ENCODE measurements around the gene HNRNPCL1. TPM values are rescaled to one million over a fixed set of nuclear protein-coding genes. Genes with fewer than 3 reads are reported as not detected.
"Not testable (repeated sequence)": the region's sequence is repeated elsewhere in the genome, so short reads cannot be mapped to it uniquely, and the experiment has no call there.

HNRNPCL1 gene
- total RNA-seq: not detected

DNA sequence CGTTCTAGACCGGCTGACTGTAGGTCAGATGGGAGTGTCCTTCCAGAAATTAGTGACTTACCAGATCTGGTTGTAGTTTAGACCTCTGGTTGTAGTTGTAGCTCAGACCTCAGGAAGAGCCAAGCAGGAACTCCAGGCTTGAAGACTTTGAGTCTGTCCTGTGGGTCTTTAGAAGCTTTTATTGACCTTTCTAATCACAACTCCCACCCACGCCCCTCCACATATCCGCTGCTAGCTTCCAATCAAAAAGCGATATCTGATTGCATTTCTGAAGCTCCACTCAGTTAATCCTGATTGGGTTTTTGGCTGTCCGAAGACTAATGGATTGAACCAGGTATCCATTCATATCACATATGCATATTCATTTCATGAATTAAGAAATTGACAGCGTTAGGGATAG lies at the start of gene HNRNPCL1:
TSS of gene HNRNPCL1 (minus strand) at position 101 of the 400 bp plus-strand sequence. CDS start 431 bp downstream, outside the sequence.
- DNase-seq (ENCODE audit: low spot score): not testable (repeated sequence)

DNA sequence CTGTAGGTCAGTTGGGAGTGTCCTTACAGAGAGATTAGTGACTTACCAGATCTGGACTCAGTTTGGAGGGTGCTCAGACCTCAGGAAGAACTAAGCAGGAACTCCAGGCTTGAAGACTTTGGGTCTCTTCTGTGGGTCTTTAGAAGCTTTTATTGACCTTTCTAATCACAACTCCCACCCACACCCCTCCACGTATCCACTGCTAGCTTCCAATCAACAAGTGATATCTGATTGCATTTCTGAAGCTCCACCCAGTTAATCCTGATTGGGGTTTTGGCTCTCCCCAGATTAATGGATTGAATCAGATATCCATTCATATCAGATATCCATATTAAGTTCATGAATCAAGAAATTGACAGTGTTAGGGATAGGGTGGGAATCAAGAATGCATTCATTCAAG lies 49.6 kb upstream of the HNRNPCL1 start, which contains the start of gene PRAMEF10:
TSS of gene PRAMEF10 (minus strand) at position 101 of the 400 bp plus-strand sequence. CDS start 2,423 bp downstream, outside the sequence.
- DNase-seq (ENCODE audit: low spot score): not testable (repeated sequence)

DNA sequence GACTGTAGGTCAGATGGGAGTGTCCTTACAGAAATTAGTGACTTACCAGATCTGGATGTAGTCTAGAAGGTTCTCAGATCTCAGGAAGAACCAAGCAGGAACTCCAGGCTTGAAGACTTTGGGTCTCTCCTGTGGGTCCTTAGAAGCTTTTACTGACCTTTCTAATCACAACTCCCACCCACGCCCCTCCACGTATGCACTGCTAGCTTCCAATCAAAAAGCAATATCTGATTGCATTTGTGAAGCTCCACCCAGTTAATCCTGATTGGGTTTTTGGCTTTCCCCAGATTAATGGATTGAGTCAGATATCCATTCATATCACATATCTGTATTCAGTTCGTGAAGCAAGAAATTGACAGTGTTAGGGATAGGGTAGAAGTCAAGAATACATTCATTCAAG lies 37.6 kb upstream of the HNRNPCL1 start, which contains the start of gene PRAMEF4:
TSS of gene PRAMEF4 (minus strand) at position 101 of the 400 bp plus-strand sequence. CDS start 2,807 bp downstream, outside the sequence.
- DNase-seq (ENCODE audit: low spot score): not testable (repeated sequence)

DNA sequence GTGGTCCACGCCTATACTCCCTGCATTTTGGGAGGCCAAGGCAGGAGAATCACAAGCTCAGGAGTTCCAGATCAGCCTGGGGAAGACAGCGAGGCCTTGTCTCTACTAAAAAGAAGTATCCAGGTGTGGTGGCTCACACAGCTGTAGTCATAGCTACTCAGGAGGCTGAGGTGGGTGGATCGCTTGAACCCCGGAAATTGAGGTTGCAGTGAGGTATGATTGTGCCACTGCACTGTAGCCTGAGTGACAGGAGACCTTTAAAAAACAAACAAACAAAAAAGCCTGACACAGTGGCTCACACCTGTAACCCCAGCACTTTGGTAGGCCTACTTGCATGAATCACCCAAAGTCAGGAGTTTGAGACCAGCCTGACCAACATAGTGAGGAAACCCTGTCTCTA lies 29.9 kb upstream of the HNRNPCL1 start:
- DNase-seq (ENCODE audit: low spot score): not testable (repeated sequence)

DNA sequence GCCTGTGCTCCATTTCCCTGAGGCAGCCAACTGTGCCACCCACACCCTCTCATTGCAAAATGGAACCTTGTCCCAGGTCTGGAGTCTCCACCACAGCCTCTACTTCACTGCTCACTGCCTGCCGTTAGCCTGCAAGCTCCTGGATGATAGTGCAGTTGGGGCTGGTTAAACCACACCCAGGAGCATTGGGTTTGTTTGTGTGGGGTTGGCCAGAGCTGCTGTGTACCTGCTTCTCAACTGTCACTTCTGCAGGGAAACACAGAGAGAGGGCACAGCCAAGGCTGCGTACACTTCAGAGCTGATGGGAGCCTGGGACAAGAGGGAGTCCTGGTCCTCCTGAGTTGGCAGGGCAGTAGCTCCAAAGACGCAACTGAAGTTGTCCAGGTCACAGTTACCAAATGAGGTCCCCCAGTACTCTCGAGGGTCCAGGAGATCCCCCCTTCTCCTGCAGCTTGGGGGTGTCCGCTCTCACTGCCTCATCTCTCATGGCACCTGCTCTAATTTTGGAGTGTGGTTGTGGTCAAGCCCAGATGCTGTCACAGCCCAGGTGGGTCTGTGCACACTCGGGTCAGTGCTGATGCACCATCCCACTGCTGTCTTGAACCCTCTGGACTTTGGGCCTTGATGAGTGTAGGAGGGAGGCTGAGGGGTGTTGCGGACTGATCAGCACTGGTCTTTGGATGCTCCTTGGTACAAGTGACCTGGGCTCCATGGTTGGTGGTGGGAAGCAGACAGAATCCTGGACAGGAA lies 14.8 kb upstream of the HNRNPCL1 start:
- not testable (repeated sequence) for DNase-seq (ENCODE audit: low spot score)

DNA sequence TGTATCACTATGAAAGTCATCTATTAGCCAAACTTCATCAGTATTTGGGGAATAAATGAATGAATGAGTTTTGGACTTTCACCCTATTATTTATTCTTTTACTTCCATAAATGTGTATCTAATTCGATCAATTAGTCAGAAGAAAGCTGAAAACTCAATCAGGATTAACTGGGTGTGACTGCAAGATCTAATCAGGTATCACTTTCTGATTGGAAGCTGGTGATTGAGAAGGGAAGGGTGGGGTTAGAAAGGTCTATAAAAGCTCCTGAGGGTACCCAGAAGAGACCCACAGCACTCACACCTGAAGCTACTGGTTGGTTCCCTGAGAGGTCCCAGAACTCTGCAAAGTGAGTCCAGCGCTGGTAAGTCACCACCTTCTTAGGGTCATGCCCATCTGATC lies 8.3 kb upstream of the HNRNPCL1 start, which contains the start of gene PRAMEF2:
TSS of gene PRAMEF2 (plus strand) at position 301 of the 400 bp plus-strand sequence. CDS start 1,924 bp downstream, outside the sequence.
- not testable (repeated sequence) for DNase-seq (ENCODE audit: low spot score)

DNA sequence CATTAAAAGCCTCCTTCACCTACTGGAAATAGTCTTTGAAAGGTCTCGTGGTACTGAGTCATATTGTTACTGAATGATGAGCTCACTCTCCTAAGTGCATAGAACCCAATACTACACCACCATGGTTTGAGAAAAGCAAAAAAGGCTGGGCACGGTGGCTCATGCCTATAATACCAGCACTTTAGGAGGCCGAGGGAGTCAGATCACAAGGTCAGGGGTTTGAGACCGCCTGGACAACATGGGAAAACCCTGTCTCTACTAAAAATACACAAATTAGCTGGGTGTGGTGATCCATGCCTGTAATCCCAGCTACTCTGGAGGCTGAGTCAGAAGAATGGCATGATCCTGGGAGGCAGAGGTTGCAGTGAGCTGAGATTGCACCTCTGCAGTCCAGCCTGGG lies 3.3 kb upstream of the HNRNPCL1 start:
- DNase-seq (ENCODE audit: low spot score): no peak

DNA sequence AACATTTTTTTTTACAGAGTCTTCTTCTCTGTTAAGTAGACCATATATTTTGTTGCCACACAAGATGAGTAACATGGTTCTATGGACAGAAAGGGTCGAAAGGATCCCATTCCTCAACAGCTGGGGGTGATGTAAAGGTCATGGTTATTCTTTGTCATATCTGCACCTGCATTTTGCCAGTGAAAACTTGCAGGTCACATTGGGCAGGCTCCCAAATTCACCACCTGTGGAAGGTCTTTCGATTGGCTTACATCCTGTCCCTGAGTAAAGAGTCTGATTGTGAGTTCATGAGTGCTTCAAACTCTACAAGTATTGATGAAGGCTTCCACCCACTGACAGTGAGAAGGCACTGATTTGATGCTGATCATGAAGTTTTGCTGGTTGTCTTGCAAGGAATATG lies 15.3 kb downstream of the HNRNPCL1 start:
- DNase-seq (ENCODE audit: low spot score): not testable (repeated sequence)

DNA sequence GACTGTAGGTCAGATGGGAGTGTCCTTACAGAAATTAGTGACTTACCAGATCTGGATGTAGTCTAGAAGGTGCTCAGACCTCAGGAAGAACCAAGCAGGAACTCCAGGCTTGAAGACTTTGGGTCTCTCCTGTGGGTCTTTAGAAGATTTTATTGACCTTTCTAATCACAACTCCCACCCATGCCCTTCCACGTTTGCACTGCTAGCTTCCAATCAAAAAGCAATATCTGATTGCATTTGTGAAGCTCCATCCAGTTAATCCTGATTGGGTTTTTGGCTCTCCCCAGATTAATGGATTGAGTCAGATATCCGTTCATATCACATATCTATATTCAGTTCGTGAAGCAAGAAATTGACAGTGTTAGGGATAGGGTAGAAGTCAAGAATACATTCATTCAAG lies 17.2 kb downstream of the HNRNPCL1 start, which contains the start of gene PRAMEF11:
TSS of gene PRAMEF11 (minus strand) at position 101 of the 400 bp plus-strand sequence. CDS start 2,621 bp downstream, outside the sequence.
- DNase-seq (ENCODE audit: low spot score): not testable (repeated sequence)

DNA sequence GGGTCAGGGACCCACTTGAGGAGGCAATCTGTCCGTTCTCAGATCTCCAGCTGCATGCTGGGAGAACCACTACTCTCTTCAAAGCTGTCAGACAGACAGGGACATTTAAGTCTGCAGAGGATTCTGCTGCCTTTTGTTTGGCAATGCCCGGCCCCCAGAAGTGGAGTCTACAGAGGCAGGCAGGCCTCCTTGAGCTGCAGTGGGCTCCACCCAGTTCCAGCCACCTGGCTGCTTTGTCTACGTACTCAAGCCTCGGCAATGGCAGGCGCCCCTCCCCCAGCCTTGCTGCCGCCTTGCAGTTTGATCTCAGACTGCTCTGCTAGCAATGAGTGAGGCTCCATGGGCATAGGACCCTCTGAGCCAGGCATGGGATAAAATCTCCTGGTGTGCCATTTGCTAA lies 29.5 kb downstream of the HNRNPCL1 start:
- not testable (repeated sequence) for DNase-seq (ENCODE audit: low spot score)

DNA sequence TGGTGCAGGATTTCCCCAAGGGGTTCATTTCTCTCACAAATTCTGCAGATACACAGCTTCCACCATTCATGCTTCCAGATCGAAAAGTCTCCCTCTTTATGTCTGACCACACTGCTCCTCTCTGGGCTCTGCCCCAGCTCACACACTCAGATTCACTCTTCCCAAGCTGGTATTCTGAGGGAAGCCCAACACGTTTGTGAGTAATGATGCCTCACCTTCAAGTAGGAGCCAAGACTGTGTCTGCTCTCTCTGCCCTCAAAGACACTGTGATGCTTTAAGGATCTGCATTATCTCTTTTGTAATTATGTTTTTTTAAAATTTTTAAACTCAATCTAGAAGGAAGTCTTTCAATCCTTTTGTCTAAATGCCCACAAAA lies 37.1 kb downstream of the HNRNPCL1 start:
- DNase-seq (ENCODE audit: low spot score): no peak

DNA sequence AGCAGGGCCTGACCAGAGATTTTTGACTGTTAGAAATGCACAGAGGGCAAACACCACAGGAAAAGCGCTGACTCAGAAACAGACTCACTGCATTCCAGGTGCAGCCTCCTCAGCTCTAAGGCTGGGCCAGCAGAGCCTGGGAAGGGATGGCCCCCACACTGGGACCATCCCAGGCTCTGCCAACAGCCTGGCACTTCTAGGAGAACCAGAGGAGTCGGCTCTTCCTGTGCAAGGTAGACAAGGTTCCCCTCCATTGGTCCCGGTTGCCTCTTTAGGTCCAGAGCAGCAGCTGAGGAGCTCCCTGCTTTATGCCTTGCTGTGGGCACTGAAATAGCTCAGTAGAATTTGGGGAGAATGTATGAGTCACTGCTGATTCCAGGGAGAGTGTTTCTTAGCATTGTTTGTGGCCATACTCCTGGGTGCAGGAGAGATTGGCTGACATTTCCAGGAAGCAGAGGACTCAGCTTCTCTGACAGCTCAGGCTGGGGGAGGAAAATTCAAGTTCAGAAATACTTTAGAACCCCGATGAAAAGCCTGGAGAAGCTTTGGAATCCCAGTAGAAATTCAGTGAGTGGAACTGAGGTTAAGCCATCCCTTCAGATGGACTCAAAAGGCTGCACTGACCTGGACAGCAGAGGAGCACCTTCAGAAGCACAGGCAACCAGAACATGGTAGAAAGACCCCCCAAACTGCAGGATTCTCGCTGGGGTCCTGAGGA lies 37.7 kb downstream of the HNRNPCL1 start:
- no peak for DNase-seq (ENCODE audit: low spot score)

DNA sequence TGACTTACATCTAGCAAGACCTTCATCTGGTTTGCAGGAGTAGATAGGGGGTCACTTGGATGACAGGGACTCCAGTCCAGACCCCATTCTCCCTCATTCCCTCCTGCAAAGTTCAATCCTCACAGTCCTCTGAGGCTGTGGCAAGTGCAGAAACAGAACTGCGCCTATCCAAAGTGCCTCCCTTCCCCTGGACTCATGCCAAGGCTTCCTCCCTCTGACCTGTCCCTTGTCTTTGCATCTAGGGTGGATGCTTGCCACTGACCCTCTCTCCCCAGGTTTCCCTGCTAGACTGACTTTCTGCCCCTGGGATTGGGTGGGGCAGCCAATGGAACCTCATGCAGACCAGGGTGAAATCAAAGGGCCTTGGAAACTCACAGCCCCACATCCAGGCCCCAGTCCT lies 38.6 kb downstream of the HNRNPCL1 start:
- no peak for DNase-seq (ENCODE audit: low spot score)

DNA sequence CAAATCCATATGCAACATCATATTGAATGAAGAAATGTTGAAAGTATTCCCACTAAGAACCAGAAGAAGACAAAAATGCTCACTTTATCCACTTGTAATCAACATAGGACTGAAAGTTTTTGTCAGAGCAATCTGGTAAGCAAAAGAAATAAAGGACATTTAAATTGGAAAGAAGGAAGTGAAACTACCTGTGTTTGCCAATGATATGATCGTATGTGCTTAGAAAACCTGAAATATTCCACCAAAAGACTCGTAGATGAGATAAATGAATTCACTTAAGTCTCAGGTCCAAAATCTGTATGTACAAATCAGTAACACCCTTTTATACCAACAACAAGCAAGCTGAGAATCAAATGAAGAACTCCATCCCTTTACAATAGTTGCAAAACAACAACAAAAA lies 48.8 kb downstream of the HNRNPCL1 start:
- no peak for DNase-seq (ENCODE audit: low spot score)

DNA sequence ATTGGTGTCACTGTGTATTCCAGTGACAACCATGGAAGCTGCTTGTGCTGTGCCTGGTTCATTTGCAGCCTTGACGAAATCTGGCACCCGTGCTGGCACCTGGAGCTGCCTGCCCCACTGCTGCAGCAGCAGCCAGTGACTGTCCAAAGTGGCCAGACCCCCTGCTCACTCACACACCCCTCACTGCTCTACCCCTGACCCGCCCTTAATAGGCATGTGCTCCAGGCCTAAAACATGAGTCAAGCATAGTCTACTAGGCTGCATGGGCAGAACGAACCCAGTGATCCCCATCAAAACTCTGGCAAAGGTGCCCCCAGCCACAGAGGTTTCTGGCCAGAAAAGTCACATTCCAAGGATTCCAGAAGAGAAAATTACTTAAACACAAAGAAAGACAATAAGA lies 49.6 kb downstream of the HNRNPCL1 start:
- no peak for DNase-seq (ENCODE audit: low spot score)

Other genes starting within 250 kb of the HNRNPCL1 start
- gene DHRS3, start 230.5 kb downstream of the HNRNPCL1 start, total RNA-seq: 168 TPM
- gene AADACL4, start 204.6 kb downstream of the HNRNPCL1 start, total RNA-seq: not detected
- gene AADACL3, start 132.6 kb downstream of the HNRNPCL1 start, total RNA-seq: not detected
- not detected for gene CFAP107, start 102.5 kb downstream of the HNRNPCL1 start, total RNA-seq
- gene PRAMEF12, start 75.0 kb downstream of the HNRNPCL1 start, total RNA-seq: not detected
- not detected for gene PRAMEF1, start 57.3 kb downstream of the HNRNPCL1 start, total RNA-seq
- not detected for gene PRAMEF11, start 17.3 kb downstream of the HNRNPCL1 start, total RNA-seq
- not detected for gene PRAMEF2, start 8.4 kb upstream of the HNRNPCL1 start, total RNA-seq
- gene PRAMEF4, start 37.5 kb upstream of the HNRNPCL1 start, total RNA-seq: not detected
- gene PRAMEF10, start 49.5 kb upstream of the HNRNPCL1 start, total RNA-seq: not detected
- not detected for gene PRAMEF7, start 67.9 kb upstream of the HNRNPCL1 start, total RNA-seq
- not detected for gene PRAMEF6, start 98.9 kb upstream of the HNRNPCL1 start, total RNA-seq
- gene PRAMEF27, start 207.9 kb upstream of the HNRNPCL1 start, total RNA-seq: not detected
- gene HNRNPCL3, start 212.0 kb upstream of the HNRNPCL1 start, total RNA-seq: not detected
- gene PRAMEF25, start 222.1 kb upstream of the HNRNPCL1 start, total RNA-seq: not detected

All from mucosa of gallbladder (tissue), 1 donor.